Gastroesophageal sphincter (tissue), 3 donors: Measurements from ENCODE around the gene CDC42BPG.

ENCODE experiments used
- CTCF ChIP-seq, 4 experiments: fragments of 200-600 bp in 2 of 4; fragments of 450-650 bp in 2 of 4; sonication (generic) in 1 of 4; IDR thresholded peaks; one replicate each; pipeline ENCODE4 v1.5.1; 2017 to 2019; ENCODE audit warnings: antibody characterized with exemption in 4 of 4, mild to moderate bottlenecking in 2 of 4, moderate library complexity in 2 of 4
- EP300 ChIP-seq: sonication (generic); formaldehyde crosslinking; IDR thresholded peaks from one replicate; pipeline ENCODE4 v1.6.1; 2017; ENCODE audit warnings: antibody characterized with exemption, mild to moderate bottlenecking
- POLR2A ChIP-seq, 2 donors: fragments of 450-650 bp; IDR thresholded peaks; one replicate each; pipeline ENCODE4 v1.6.1; 2017; ENCODE audit warnings: antibody characterized with exemption in 2 of 2, mild to moderate bottlenecking in 2 of 2, moderate library complexity in 1 of 2

GRCh38 chr11:64789331-64790204 is 54.9 kb downstream of the CDC42BPG start:
- no peak for TF ChIP-seq CTCF (IDR thresholded peaks at IDR 0.05)
- no peak for TF ChIP-seq EP300
- no peak for TF ChIP-seq POLR2A (IDR thresholded peaks at IDR 0.05)
